Erythroblast (primary cell): ENCODE data around the gene NHLH2.

Source experiments
- DNase-seq, 2 experiments: peaks; one replicate each; lab custom pipeline; 2025; lab: John Stamatoyannopoulos, UW
- GATA1 ChIP-seq: IDR thresholded peaks from 2 replicates; pipeline ENCODE4 v1.6.1; 2011; ENCODE audit warnings: low read depth, mild to moderate bottlenecking, control low read depth, low read length, moderate library complexity
- POLR2A ChIP-seq: IDR thresholded peaks from 2 replicates; pipeline ENCODE4 v1.6.1; 2011; ENCODE audit warnings: mild to moderate bottlenecking, low read length

The NHLH2 gene

GRCh38 chr1:115840605-115841460 lies at the start of gene NHLH2:
TSS of gene NHLH2 (minus strand) at chr1:115841126. CDS start at chr1:115838372, 2,754 bp downstream.
- DNase-seq = no peak

GRCh38 chr1:115890580-115890979 lies 49.7 kb upstream of the NHLH2 start:
- no peak for DNase-seq
- no peak for TF ChIP-seq POLR2A
- no peak for TF ChIP-seq GATA1

More at GRCh38 chr1:115840605-115841460, at the start of gene NHLH2:
- TF ChIP-seq POLR2A (no peak), GATA1 (no peak)

GRCh38 chr1:115888976-115889375 lies 48.0 kb upstream of the NHLH2 start:
- DNase-seq = no peak
- TF ChIP-seq GATA1 (no peak), POLR2A (no peak)

GRCh38 chr1:115882913-115883902 lies 42.3 kb upstream of the NHLH2 start:
- DNase-seq = no peak
- TF ChIP-seq POLR2A = no peak
- no peak for TF ChIP-seq GATA1

GRCh38 chr1:115880981-115881672 lies 40.2 kb upstream of the NHLH2 start:
- DNase-seq = no peak
- TF ChIP-seq GATA1 (no peak), POLR2A (no peak)

GRCh38 chr1:115879977-115880376 lies 39.1 kb upstream of the NHLH2 start:
- no peak for TF ChIP-seq GATA1
- TF ChIP-seq POLR2A = no peak
- DNase-seq = no peak

GRCh38 chr1:115877511-115877910 lies 36.6 kb upstream of the NHLH2 start:
- no peak for TF ChIP-seq GATA1
- no peak for TF ChIP-seq POLR2A
- DNase-seq = no peak

GRCh38 chr1:115874904-115875303 lies 34.0 kb upstream of the NHLH2 start:
- no peak for DNase-seq

GRCh38 chr1:115874497-115874896 lies 33.6 kb upstream of the NHLH2 start:
- TF ChIP-seq POLR2A = no peak
- TF ChIP-seq GATA1 = no peak
- no peak for DNase-seq

More at GRCh38 chr1:115874904-115875303, 34.0 kb upstream of the NHLH2 start:
- TF ChIP-seq GATA1 (no peak), POLR2A (no peak)

- TF ChIP-seq GATA1 (no peak), POLR2A (no peak)
- DNase-seq = no peak
Measured at GRCh38 chr1:115873184-115873583, 32.3 kb upstream of the NHLH2 start.

- TF ChIP-seq POLR2A (no peak), GATA1 (no peak)
- DNase-seq = no peak
Measured at GRCh38 chr1:115869064-115869463, 28.1 kb upstream of the NHLH2 start.

GRCh38 chr1:115867216-115867615 lies 26.3 kb upstream of the NHLH2 start:
- TF ChIP-seq POLR2A = no peak
- TF ChIP-seq GATA1 = no peak
- no peak for DNase-seq

GRCh38 chr1:115865704-115866380 lies 24.9 kb upstream of the NHLH2 start:
- no peak for TF ChIP-seq POLR2A
- no peak for TF ChIP-seq GATA1
- DNase-seq = no peak
